HepG2 (cell line): Measurements from ENCODE around the gene IL1RL2. TPM values are rescaled to one million over a fixed set of nuclear protein-coding genes. Genes with fewer than 3 reads are reported as not detected.

Source experiments
- ATAC-seq: fragments of 200-7000 bp; cut with Tn5 transposase; 3 replicates; pipeline ENCODE4 v1.9.1; 2020; ENCODE audit warnings: mild to moderate bottlenecking, moderate library complexity
- BruUV-seq: library from RNA; stranded (reverse); fragments of 400-500 nt; replicated peaks from 2 replicates; lab custom pipeline; 2021; lab: Mats Ljungman, UMichigan
- CTCF ChIA-PET: fragments of 300-600 bp; formaldehyde crosslinking; extraction: SDS; loops from one replicate; lab custom pipeline; 2021; ENCODE audit warnings: low total read pairs, inconsistent platforms, low intra/inter-chr PET ratio; lab: Yijun Ruan, JAX
- POLR2A ChIA-PET: fragments of 350-600 bp; sonication (Branson Sonifier 250); formaldehyde crosslinking; loops from one replicate; lab custom pipeline; 2020; ENCODE audit warnings: antibody characterized with exemption, inconsistent platforms; lab: Yijun Ruan, JAX
- DNase-seq: peaks from one replicate; pipeline ENCODE4 v3.0.0-alpha.2; 2015; ENCODE audit warnings: low spot score
- FAIRE-seq: peaks from 3 replicates; lab custom pipeline; 2011; peaks lifted over from hg19 to GRCh38; lab: Jason Lieb, UNC
- H2AFZ ChIP-seq: one replicate; pipeline ENCODE4 v1.6.1; 2011; ENCODE audit warnings: low read length, inconsistent platforms
- H3K27ac ChIP-seq: fragments of 300-600 bp; 3 replicates; pipeline ENCODE4 v1.8.0; 2011; ENCODE audit warnings: mixed run types, mild to moderate bottlenecking, mixed read lengths, low read length, inconsistent platforms; ENCODE audit not compliant: insufficient read depth; ENCODE audit errors: extremely low read length
- H3K27me3 ChIP-seq, 2 experiments: fragments of 200-600 bp in 1 of 2; 2 replicates in 1 of 2; 3 replicates in 1 of 2; pipeline versions ENCODE4 v1.6.0 to v1.8.0; 2011; ENCODE audit warnings: low read length in 2 of 2, mild to moderate bottlenecking in 2 of 2, moderate library complexity in 2 of 2, inconsistent platforms in 1 of 2; ENCODE audit not compliant: insufficient read depth in 2 of 2, control insufficient read depth in 1 of 2
- H3K36me3 ChIP-seq, 2 experiments: fragments of 200-600 bp in 1 of 2; replicated peaks in 1 of 2; 2 replicates in 1 of 2; 3 replicates in 1 of 2; pipeline versions ENCODE4 v1.5.1 to v1.8.0; 2011; ENCODE audit warnings: low read length in 2 of 2, inconsistent platforms in 1 of 2; ENCODE audit not compliant: insufficient read depth in 2 of 2, control insufficient read depth in 1 of 2
- H3K4me1 ChIP-seq: 2 replicates; pipeline ENCODE4 v1.5.1; 2012; ENCODE audit warnings: low read length, inconsistent platforms; ENCODE audit not compliant: insufficient read depth
- H3K4me2 ChIP-seq: 2 replicates; pipeline ENCODE4 v1.6.0; 2011; ENCODE audit warnings: low read depth, low read length, inconsistent platforms
- H3K4me3 ChIP-seq, 3 experiments: fragments of 200-600 bp in 1 of 3; sonication (generic), shearing (Covaris generic) in 1 of 3; replicated peaks in 1 of 3; 2 replicates each; pipeline ENCODE4 v1.5.1; 2011 to 2016; ENCODE audit warnings: low read length in 3 of 3, inconsistent platforms in 2 of 3, low read depth in 2 of 3, mild to moderate bottlenecking in 2 of 3, control low read depth in 1 of 3, mixed read lengths in 1 of 3; ENCODE audit not compliant: insufficient read depth in 1 of 3
- H3K79me2 ChIP-seq: one replicate; pipeline ENCODE4 v1.6.1; 2011; ENCODE audit warnings: low read length, inconsistent platforms; ENCODE audit not compliant: insufficient read depth
- H3K9ac ChIP-seq: 2 replicates; pipeline ENCODE4 v1.6.0; 2011; ENCODE audit warnings: mild to moderate bottlenecking, low read depth, low read length, inconsistent platforms; ENCODE audit not compliant: insufficient read depth
- H3K9me3 ChIP-seq: 2 replicates; pipeline ENCODE4 v1.5.1; 2012; ENCODE audit warnings: mild to moderate bottlenecking, low read length
- H4K20me1 ChIP-seq: 2 replicates; pipeline ENCODE4 v1.6.0; 2011; ENCODE audit warnings: inconsistent platforms, mild to moderate bottlenecking, low read length, moderate library complexity; ENCODE audit not compliant: insufficient read depth
- BRD4 ChIP-seq: sonication (generic); formaldehyde crosslinking; IDR thresholded peaks from 2 replicates; pipeline ENCODE4 v1.4.0; 2020; ENCODE audit warnings: missing genetic modification reagents
- CEBPG ChIP-seq: IDR thresholded peaks from 2 replicates; pipeline ENCODE4 v1.6.1; 2016
- CREM ChIP-seq, 2 experiments: sonication (generic) in 1 of 2; formaldehyde crosslinking in 1 of 2; IDR thresholded peaks; 2 replicates each; pipeline versions ENCODE4 v1.4.0 to v1.6.1; 2016 to 2020; ENCODE audit warnings: antibody characterized with exemption in 1 of 2, mild to moderate bottlenecking in 1 of 2, missing genetic modification reagents in 1 of 2
- HOXA3 ChIP-seq: sonication (generic); formaldehyde crosslinking; IDR thresholded peaks from 2 replicates; pipeline ENCODE4 v1.5.0; 2020; ENCODE audit warnings: missing genetic modification reagents
- MIXL1 ChIP-seq: IDR thresholded peaks from 2 replicates; pipeline ENCODE4 v1.6.1; 2016
- NR3C1 ChIP-seq: sonication (generic); formaldehyde crosslinking; IDR thresholded peaks from 2 replicates; pipeline ENCODE4 v1.4.0; 2020; ENCODE audit warnings: missing genetic modification reagents
- PAX8 ChIP-seq: sonication (generic); formaldehyde crosslinking; IDR thresholded peaks from 2 replicates; pipeline ENCODE4 v1.8.0; 2022; ENCODE audit warnings: mild to moderate bottlenecking, missing genetic modification reagents, borderline replicate concordance
- PHF8 ChIP-seq: sonication (generic); formaldehyde crosslinking; IDR thresholded peaks from 2 replicates; pipeline ENCODE4 v1.5.0; 2020; ENCODE audit warnings: missing genetic modification reagents
- SMC3 ChIP-seq: IDR thresholded peaks from 2 replicates; pipeline ENCODE4 v1.6.1; 2011; ENCODE audit warnings: low read length, improper control_type of control experiment
- ZBTB8A ChIP-seq: sonication (generic); formaldehyde crosslinking; IDR thresholded peaks from 2 replicates; pipeline ENCODE4 v1.4.0; 2020; ENCODE audit warnings: mild to moderate bottlenecking, low read depth, missing genetic modification reagents, borderline replicate concordance
- ZFP37 ChIP-seq: sonication (generic); formaldehyde crosslinking; IDR thresholded peaks from 2 replicates; pipeline ENCODE4 v1.4.0; 2020; ENCODE audit warnings: missing genetic modification reagents, borderline replicate concordance
- ZNF34 ChIP-seq: sonication (generic); formaldehyde crosslinking; IDR thresholded peaks from 2 replicates; pipeline ENCODE4 v1.4.0; 2020; ENCODE audit warnings: mild to moderate bottlenecking, missing genetic modification reagents, borderline replicate concordance
- ZNF383 ChIP-seq: sonication (generic); formaldehyde crosslinking; IDR thresholded peaks from 2 replicates; pipeline ENCODE4 v1.4.0; 2020; ENCODE audit warnings: missing genetic modification reagents, mild to moderate bottlenecking, borderline replicate concordance
- ZNF510 ChIP-seq: sonication (generic); formaldehyde crosslinking; IDR thresholded peaks from 2 replicates; pipeline ENCODE4 v1.4.0; 2020; ENCODE audit warnings: low read depth, mild to moderate bottlenecking, missing genetic modification reagents
- ZNF552 ChIP-seq: sonication (generic); formaldehyde crosslinking; IDR thresholded peaks from 2 replicates; pipeline ENCODE4 v1.9.0; 2022; ENCODE audit warnings: missing genetic modification reagents, mild to moderate bottlenecking, borderline replicate concordance
- ZNF605 ChIP-seq: sonication (generic); formaldehyde crosslinking; IDR thresholded peaks from 2 replicates; pipeline ENCODE4 v1.8.0; 2022; ENCODE audit warnings: mild to moderate bottlenecking, missing genetic modification reagents
- ZNF850 ChIP-seq: sonication (generic); formaldehyde crosslinking; conservative IDR thresholded peaks from 2 replicates; pipeline ENCODE4 v1.9.0; 2021; ENCODE audit warnings: mild to moderate bottlenecking, missing genetic modification reagents
- ZNF879 ChIP-seq: sonication (generic); formaldehyde crosslinking; IDR thresholded peaks from 2 replicates; pipeline ENCODE4 v1.8.1; 2023; ENCODE audit warnings: missing genetic modification reagents
- ZSCAN25 ChIP-seq: sonication (generic); formaldehyde crosslinking; IDR thresholded peaks from 2 replicates; pipeline ENCODE4 v1.8.0; 2022; ENCODE audit warnings: mild to moderate bottlenecking, missing genetic modification reagents
- in situ Hi-C: cut with HindIII; loops from 2 replicates; pipeline ENCODE4 v1.10.0; 2017; ENCODE audit warnings: low pct_unique_long_range_greater_than_20kb; ENCODE audit not compliant: extremely low pct_ligation_motif_present
- intact Hi-C: fragments of 100-400 bp; cut with micrococcal nuclease; formaldehyde crosslinking; loops from one replicate; pipeline ENCODE4 v1.10.0; 2022; ENCODE audit not compliant: unreplicated experiment
- polyA plus RNA-seq, 8 experiments: library from polyadenylated mRNA; depleted of rRNA in 3 of 8; stranded (reverse) in 7 of 8; unstranded in 1 of 8; fragments of >200 nt; fragmentation: Illumina TruSeq in 4 of 8; extraction: Trizol in 4 of 8; gene quantifications; 2 replicates each; pipeline versions ENCODE4 v1.2.1 to v1.2.3, GENCODE V29; 2011 to 2016; ENCODE audit warnings: low read depth in 4 of 8, missing spikeins in 1 of 8, mixed read lengths in 1 of 8; ENCODE audit not compliant: insufficient read depth in 1 of 8
- total RNA-seq, 5 experiments: library from RNA; depleted of rRNA; stranded (reverse); fragments of >200 nt; fragmentation: Illumina TruSeq; extraction: Trizol; gene quantifications; 2 replicates each; pipeline ENCODE4 v1.2.3, GENCODE V29; 2016; ENCODE audit warnings: low read depth in 1 of 5
- TF ChIP-seq, protein P1 (sequence below): IDR thresholded peaks from 2 replicates; pipeline ENCODE4 v1.6.1; 2018; ENCODE audit warnings: missing genetic modification reagents
- TF ChIP-seq, protein P2 (sequence below): sonication (generic); formaldehyde crosslinking; IDR thresholded peaks from 2 replicates; pipeline ENCODE4 v1.4.0; 2020; ENCODE audit warnings: low read depth, mild to moderate bottlenecking, missing genetic modification reagents

The IL1RL2 gene
- total and polyA plus RNA-seq, 2 of the 13 experiments (the other 11 are each of a cell fraction or from before 2014, with no cell fraction given), result 0.03 TPM; not detected in 1

DNA sequence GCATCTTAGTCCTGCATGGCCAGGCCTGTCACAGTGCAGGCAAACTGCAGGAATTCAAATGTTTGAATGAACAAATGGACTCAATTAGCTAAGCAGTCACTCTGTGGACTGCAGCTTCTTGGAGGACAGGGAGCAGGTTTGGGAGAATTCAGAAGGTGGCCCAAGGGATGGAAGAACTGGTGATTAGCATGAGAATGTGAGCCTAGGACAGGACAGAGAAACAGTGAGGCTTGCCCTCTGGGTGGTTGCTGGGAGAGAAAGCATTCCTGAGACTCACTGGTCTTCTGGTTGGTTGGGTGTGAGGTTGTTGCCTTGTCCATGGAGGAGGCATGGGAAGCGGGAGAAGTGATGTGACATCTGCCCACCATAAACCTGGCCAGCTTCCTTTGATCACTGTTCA is 13.7 kb downstream of the IL1RL2 start (continued):
- TF ChIP-seq, protein P1, sequence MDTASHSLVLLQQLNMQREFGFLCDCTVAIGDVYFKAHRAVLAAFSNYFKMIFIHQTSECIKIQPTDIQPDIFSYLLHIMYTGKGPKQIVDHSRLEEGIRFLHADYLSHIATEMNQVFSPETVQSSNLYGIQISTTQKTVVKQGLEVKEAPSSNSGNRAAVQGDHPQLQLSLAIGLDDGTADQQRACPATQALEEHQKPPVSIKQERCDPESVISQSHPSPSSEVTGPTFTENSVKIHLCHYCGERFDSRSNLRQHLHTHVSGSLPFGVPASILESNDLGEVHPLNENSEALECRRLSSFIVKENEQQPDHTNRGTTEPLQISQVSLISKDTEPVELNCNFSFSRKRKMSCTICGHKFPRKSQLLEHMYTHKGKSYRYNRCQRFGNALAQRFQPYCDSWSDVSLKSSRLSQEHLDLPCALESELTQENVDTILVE, result no peak
- TF ChIP-seq ZFP37 (CRISPR knock-in tag) (no peak), PAX8 (CRISPR knock-in tag) (no peak), ZNF605 (no peak), CEBPG (CRISPR knock-in tag) (no peak), ZNF552 (CRISPR knock-in tag) (no peak)

DNA sequence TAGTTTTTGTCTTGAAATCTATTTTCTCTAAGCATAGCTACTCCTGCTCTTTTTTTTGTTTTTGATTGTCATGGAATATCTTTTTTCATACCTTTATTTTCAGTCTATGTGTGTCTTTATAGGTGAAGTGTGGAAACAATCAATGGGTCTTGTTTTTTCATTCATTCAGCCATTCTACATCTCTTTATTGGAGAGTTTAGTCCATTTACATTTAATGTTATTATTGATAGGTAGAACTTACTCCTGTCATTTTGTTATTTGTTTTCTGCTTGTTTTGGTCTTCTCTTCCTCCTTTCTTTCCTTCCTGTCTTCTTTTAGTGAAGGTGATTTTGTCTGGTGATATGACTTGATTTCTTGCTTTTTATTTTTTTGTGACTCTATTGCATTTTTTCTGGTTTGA is 17.8 kb downstream of the IL1RL2 start:
- TF ChIP-seq MIXL1 (CRISPR knock-in tag) (no peak), ZSCAN25 (CRISPR knock-in tag) (no peak), ZBTB8A (CRISPR knock-in tag) (no peak), NR3C1 (CRISPR knock-in tag) (no peak), HOXA3 (CRISPR knock-in tag) (no peak), CREM (IDR thresholded peaks at IDR 0.05) (no peak), CREM (CRISPR knock-in tag; IDR thresholded peaks at IDR 0.05) (no peak), SMC3 (no peak), ZNF510 (CRISPR knock-in tag) (no peak), ZNF34 (no peak), PHF8 (CRISPR knock-in tag) (no peak), ZNF879 (CRISPR knock-in tag) (no peak), ZNF850 (CRISPR knock-in tag) (no peak), ZNF383 (CRISPR knock-in tag) (no peak), BRD4 (no peak)
- TF ChIP-seq, protein P2, sequence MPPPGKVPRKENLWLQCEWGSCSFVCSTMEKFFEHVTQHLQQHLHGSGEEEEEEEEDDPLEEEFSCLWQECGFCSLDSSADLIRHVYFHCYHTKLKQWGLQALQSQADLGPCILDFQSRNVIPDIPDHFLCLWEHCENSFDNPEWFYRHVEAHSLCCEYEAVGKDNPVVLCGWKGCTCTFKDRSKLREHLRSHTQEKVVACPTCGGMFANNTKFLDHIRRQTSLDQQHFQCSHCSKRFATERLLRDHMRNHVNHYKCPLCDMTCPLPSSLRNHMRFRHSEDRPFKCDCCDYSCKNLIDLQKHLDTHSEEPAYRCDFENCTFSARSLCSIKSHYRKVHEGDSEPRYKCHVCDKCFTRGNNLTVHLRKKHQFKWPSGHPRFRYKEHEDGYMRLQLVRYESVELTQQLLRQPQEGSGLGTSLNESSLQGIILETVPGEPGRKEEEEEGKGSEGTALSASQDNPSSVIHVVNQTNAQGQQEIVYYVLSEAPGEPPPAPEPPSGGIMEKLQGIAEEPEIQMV, result no peak
- ChIA-PET POLR2A (no interaction called here), CTCF (no interaction called here)
- no peaks in the 10 kb centered on the region for H3K79me2 ChIP-seq
- H3K27me3 ChIP-seq, result peaks cover 0 to 16% of the 10 kb centered on the region in 2 experiments; a peak in 2 of 5 replicates
- no peaks in the 10 kb centered on the region for H4K20me1 ChIP-seq
- no peak overlapping the region for H3K4me3 ChIP-seq
- H2AFZ ChIP-seq, result no peak overlapping the region
- FAIRE-seq, result no peak
- H3K9ac ChIP-seq, result no peak overlapping the region
- BruUV-seq, result no TSS peak
- no peak overlapping the region for H3K4me2 ChIP-seq
- no peak for DNase-seq
- in situ Hi-C loops, result no loop called here
- H3K9me3 ChIP-seq, result no peaks in the 10 kb centered on the region
- intact Hi-C loops, result no loop called here
- ATAC-seq, result no peak
- no peak overlapping the region for H3K27ac ChIP-seq
- peaks cover 35% of the 10 kb centered on the region for H3K4me1 ChIP-seq
- no peaks in the 10 kb centered on the region for H3K36me3 ChIP-seq
